ENCODE results near the gene NHS. TPM values are rescaled to one million over a fixed set of nuclear protein-coding genes. Genes with fewer than 3 reads are reported as not detected.
A peak's percentile ranks its signal among the peaks of the same experiment; 100 is the strongest.
"Not testable (repeated sequence)": the region's sequence is repeated elsewhere in the genome, so short reads cannot be mapped to it uniquely, and the experiment has no call there.

The NHS gene
- total RNA-seq, 1 donor from 2014 or later: 0.13 TPM

DNA sequence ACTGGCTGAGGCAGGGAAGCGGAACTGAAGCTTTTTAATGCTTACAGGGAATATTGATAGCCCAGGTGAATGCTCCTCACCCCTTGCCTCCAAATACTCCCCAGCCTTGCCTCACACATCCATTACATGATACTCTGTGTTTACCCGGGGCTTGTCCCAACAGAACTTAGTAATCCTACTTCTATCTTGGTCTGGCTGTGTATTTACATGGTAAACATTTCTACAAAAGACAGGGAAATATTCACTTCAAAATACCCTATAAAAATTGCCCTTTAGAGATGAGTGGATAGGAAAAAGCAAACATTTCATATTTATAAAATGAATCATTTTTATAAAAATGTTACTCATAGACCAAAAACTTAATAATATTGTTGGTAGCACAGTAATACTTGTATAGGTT is 120.1 kb downstream of the NHS start:
- no peak for DNase-seq (ENCODE audit: low read depth in 2 of 2)

DNA sequence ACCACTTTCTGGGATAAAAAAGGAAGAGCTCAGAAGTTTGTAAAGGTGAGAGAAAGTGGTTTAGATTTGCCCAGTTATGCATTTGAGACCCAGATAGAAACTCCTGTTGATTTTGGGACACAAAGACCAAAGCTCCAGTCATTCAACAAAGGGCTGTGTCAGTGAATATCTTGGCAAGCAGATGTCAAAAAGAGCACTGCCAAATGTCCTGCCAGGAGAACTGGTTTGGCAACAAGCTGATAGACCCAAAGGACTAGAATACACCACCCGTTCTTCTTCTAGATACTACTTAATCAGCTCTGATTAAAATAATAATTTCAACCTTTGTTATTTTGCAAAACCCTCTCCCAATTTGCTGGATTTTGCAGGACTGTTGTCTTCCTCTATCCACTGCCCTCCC is 121.4 kb downstream of the NHS start:
- no peak for DNase-seq (ENCODE audit: low read depth in 2 of 2)

DNA sequence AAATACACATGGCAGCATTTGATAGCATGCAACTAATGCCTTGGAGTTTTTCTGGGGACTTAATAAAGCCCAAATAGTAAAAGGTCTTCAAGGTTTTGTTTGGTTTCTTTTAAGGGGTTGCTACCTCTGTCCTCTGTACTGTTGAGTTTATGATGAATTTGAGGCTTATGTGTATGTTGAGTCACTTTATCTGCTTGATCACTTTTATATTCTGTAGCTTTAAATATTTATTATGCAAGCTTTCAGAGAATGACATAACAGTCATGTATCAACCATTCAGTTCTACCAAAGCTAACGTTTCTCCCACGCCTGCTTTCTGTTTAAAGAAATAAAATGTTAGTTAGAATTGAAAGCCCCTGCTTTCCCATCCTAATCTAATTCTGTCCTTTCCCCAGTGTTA is 122.2 kb downstream of the NHS start:
- DNase-seq (ENCODE audit: low read depth in 2 of 2): no peak

DNA sequence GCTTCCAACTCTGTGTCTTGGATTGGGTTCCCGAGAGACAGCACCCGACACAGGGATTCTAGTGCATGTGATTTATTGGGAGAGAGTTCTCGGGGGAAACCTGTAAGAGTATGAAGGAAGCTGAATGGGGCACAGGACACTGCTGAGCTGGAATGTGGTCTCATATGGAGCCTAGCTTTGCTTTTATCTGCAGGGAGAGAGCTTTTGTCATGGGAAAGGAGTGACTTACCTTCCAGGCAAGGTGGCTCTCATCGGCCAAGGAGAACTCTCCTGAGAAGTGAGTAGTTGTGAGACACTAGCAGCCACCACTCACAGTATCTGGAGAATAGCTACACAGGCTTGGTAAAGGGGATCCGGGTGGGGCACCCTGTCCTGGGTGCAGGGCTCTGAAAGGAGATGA is 124.5 kb downstream of the NHS start:
- no peak for DNase-seq (ENCODE audit: low read depth in 2 of 2)

DNA sequence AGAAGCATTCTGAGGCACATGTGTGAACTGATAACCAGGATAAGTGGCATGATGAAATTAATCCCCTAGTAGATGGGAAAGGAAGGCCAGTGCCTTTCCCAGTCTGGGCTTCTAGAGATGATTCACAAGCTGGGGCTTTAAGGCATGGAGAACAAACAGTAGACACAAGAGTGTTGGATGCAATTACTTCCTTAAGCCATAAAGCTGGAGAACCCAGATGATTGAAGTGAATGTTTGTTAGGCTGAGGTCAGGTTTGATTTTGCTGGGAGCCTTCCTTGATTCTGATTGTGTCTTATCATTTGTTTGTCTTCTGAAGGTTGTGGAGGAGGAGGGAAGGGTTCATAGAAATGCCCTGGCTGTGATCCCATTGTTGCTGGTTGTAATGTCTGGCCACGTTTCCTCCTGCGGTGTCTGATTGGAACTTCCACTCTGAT is 125.2 kb downstream of the NHS start:
- DNase-seq (ENCODE audit: low read depth in 2 of 2): peak in 1 of 2 donors; percentile 74

- DNase-seq (ENCODE audit: low read depth in 2 of 2): peak in 1 of 2 donors; percentile 1
Measured at GRCh38 chrX:17501746-17502145, 126.7 kb downstream of the NHS start.

- not testable (repeated sequence) for DNase-seq (ENCODE audit: low read depth in 2 of 2)
Measured at GRCh38 chrX:17506352-17506751, 131.4 kb downstream of the NHS start.

- DNase-seq (ENCODE audit: low read depth in 2 of 2): no peak
Measured at GRCh38 chrX:17511556-17511955, 136.6 kb downstream of the NHS start.

- DNase-seq (ENCODE audit: low read depth in 2 of 2): peak in 1 of 2 donors; percentile 2
Measured at GRCh38 chrX:17519358-17519757, 144.4 kb downstream of the NHS start.

- no peak for DNase-seq (ENCODE audit: low read depth in 2 of 2)
Measured at GRCh38 chrX:17520016-17520615, 145.1 kb downstream of the NHS start.

GRCh38 chrX:17521871-17522693 is 147.1 kb downstream of the NHS start:
- DNase-seq (ENCODE audit: low read depth in 2 of 2): no peak

GRCh38 chrX:17525266-17525665 is 150.3 kb downstream of the NHS start:
- DNase-seq (ENCODE audit: low read depth in 2 of 2): no peak

- DNase-seq (ENCODE audit: low read depth in 2 of 2): no peak
Measured at GRCh38 chrX:17525762-17526555, 151.0 kb downstream of the NHS start.

DNA sequence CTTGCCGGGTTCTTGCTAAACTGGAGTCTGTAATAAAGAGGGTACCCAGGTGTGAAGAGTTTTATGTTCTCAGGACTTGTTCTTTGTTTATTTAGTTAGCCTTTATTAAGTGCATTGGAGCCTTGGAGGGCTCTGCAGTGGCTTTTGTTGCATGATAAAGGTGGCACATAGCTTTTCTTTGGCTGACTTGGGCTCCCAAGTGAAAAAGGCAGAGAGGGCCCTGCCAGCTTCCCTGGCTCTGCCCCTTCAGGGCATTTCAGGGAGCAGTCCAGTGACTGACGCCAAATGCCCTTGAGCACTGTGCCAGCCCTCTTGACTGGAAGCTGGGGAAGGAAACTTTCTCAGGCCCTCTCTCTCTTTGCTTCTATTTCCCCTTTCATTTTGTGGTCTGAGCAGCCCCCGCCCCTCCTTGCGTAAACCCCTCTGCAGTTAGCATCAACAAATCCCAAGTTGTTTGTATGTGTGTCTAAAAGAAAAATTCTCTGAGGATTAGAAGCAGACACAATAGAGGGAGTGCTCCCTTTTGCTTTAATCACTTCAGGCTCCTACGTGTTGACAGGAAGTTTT is 152.2 kb downstream of the NHS start:
- DNase-seq (ENCODE audit: low read depth in 2 of 2): no peak

DNA sequence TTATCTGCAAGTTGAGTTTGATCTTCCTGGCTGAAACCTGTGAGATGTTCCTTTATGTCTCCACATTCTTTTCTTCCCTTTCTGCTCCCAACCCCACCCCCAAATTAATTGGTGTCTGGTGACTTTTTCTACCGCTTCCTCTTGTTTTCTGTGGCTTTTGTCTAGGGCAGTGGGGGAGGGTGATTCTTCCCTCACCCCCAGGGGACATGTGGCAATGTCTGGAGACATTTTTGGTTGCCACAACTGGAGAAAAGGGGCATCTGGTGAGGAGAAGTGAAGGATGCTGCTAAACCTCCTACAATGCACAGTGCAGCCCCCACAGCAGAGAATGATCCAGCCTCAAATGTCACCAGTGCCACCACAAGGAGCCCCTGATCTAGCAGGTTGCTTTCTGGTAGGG is 152.9 kb downstream of the NHS start:
- no peak for DNase-seq (ENCODE audit: low read depth in 2 of 2)

DNA sequence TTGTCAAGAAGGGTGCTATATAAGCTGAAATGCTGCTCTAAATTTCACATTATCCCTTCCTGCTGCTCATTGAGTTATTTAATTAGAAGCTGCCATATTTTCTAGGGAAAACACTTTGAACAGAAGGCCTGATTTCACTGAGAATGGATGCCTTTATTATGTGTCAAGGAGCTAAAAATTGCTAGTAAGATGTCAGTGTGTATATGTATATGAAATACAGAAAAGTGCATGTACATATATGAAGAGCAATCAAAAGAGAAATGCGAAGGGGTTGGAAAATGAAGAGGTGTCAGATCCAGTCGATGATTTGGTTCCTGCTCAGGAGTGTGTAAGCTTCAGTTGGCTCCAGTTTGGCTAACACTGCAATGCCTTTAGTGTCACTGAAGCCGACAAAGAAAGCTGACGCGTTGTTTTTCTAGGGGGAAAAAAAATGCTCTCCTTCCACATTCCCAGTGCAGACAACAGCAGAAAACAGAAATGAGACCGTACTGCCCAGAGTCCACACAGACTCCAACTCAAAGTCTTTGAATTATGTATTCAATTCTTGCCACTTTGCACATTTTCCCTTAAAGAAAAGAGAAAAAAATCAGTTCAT is 154.2 kb downstream of the NHS start:
- no peak for DNase-seq (ENCODE audit: low read depth in 2 of 2)

- DNase-seq (ENCODE audit: low read depth in 2 of 2): no peak
Measured at GRCh38 chrX:17531500-17531899, 156.5 kb downstream of the NHS start.

DNA sequence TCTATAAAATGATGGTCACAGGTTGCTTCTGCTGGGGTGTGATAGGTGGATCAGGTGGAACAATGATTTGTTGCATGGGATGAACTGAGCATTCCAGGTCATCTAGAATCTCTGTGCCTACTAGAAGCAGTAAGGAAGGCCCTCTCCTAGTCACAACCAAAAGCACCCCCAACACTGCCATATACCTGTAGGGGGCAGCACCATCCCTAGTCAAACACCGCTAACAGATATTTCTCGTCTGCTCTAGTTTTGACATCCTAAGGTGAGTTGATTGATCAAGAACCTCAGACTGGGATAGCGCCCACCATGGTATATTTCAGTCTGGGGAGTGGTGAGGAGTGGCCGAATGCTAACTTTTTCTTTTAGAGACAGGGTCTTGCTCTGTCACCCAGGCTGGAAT is 160.2 kb downstream of the NHS start:
- peak in 1 of 2 donors; percentile 52 for DNase-seq (ENCODE audit: low read depth in 2 of 2)

GRCh38 chrX:17537723-17538243 is 162.8 kb downstream of the NHS start:
- DNase-seq (ENCODE audit: low read depth in 2 of 2): no peak

DNA sequence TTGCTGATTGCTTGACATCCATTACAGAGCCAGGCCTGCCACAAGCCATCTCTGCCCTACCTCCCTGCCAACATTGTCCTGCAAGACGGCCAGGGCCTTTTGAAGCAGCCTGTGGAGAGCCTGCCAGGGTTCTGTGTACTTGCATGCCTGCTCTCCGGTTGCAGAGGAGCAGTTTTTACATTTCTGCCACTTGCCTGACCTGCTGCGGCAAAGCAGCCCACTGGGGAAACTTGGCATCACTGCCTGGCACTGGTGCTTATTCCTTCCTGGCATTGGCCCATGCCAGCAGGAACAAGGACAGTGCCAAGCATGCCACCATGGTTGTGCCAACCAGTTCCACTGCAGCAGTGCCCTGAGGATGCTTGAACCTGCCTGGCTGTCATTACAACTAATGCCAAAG is 167.1 kb downstream of the NHS start:
- no peak for DNase-seq (ENCODE audit: low read depth in 2 of 2)

DNA sequence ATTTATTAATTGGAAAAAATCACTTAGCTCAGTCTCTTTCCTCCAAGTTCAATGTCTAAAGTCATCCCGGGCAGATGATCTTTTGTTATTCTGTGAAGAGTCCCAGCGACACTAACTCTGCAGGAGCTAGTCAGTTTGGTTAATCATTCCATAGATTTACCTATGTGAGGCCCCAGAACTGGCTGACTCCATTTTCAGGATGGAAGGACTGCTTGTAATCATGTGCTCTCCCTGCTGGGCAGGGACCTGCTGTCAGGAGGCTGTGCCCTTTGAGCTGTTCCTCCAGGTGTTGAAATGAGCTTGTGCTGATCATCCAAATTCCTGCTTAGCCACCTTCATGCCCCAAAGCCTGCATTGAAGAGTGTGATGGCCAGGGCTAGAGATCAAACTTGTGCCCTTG is 169.8 kb downstream of the NHS start:
- DNase-seq (ENCODE audit: low read depth in 2 of 2): no peak
